Heart left ventricle (tissue), 13 donors: ENCODE measurements around the gene RBM47.

Experiments used
- POLR2A ChIP-seq, 2 donors: fragments of 450-650 bp; IDR thresholded peaks; one replicate each; pipeline ENCODE4 v1.6.1; 2017; ENCODE audit warnings: antibody characterized with exemption in 2 of 2, mild to moderate bottlenecking in 2 of 2, moderate library complexity in 2 of 2
- TF ChIP-seq, protein P1 (sequence below), 12 donors: fragments of 200-600 bp; sonication (generic) in 4 of 12; IDR thresholded peaks; one replicate each; pipeline versions ENCODE4 v1.5.0 to v1.8.0; 2018 to 2022; ENCODE audit warnings: antibody characterized with exemption in 12 of 12, mild to moderate bottlenecking in 5 of 12
- donor health status: ischemic (EF 13 %, LVEDD 7.1; RV severe dilation, severe dysfunction).
- donor health status: DM: no; HTN: yes; CAD: no.
- donor health status: DM: no; HTN: no; CAD: no.
- donor health status: ischemic (EF 25% LVEDD 6.9; RV normal size, moderate dysfunction).
- donor health status: ischemic (EF 25% LVEDD 5.7; RV mildly dilated, moderate dysfunction).
- donor health status: ischemic (EF 35%, LVEDD 5.7; RV mildly dilated, moderate dysfunction).
- donor health status: nonischemic (EF 11% LVEDD 7.7; RV severe dilation, severe dysfunction).
- donor health status: DM: yes; HTN: yes; CAD: no.
- donor health status: PGD.
- donor health status: ischemic (EF 29% LVEDD 5.4; RV normal size, mild dysfunction).
- donor health status: nonischemic (EF 23%, LVEDD 6.1; RV moderate dilation, normal function).

DNA sequence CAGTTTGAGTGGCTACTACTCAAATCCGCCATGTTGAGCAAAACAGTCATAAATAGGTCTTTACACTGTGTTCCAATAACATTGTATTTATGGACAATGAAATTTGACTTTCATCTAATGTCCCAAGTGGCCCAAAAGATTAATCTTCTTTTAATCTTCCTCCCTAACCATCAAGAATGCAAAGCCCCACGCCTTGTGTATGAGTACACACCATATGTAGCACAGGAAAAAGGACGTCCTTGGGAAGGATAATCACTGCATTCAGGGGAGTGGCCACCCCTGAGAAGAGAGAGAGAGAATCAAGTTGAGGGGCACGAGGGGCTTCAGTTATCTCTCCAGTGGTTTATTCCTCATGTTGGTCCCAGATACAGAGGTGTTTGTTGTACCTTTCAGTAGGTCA lies 33.1 kb downstream of the RBM47 start:
- TF ChIP-seq POLR2A (IDR thresholded peaks at IDR 0.05), result no peak
- TF ChIP-seq, protein P1, sequence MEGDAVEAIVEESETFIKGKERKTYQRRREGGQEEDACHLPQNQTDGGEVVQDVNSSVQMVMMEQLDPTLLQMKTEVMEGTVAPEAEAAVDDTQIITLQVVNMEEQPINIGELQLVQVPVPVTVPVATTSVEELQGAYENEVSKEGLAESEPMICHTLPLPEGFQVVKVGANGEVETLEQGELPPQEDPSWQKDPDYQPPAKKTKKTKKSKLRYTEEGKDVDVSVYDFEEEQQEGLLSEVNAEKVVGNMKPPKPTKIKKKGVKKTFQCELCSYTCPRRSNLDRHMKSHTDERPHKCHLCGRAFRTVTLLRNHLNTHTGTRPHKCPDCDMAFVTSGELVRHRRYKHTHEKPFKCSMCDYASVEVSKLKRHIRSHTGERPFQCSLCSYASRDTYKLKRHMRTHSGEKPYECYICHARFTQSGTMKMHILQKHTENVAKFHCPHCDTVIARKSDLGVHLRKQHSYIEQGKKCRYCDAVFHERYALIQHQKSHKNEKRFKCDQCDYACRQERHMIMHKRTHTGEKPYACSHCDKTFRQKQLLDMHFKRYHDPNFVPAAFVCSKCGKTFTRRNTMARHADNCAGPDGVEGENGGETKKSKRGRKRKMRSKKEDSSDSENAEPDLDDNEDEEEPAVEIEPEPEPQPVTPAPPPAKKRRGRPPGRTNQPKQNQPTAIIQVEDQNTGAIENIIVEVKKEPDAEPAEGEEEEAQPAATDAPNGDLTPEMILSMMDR (IDR thresholded peaks at IDR 0.05), result no peak
